ENCODE data around the gene DNASE1L3.

Gene DNASE1L3

GRCh38 chr3:58177747-58178527 lies 32.8 kb downstream of the DNASE1L3 start:
- peak; percentile 0 for DNase-seq

GRCh38 chr3:58176827-58177489 lies 33.8 kb downstream of the DNASE1L3 start:
- no peak for DNase-seq

DNA sequence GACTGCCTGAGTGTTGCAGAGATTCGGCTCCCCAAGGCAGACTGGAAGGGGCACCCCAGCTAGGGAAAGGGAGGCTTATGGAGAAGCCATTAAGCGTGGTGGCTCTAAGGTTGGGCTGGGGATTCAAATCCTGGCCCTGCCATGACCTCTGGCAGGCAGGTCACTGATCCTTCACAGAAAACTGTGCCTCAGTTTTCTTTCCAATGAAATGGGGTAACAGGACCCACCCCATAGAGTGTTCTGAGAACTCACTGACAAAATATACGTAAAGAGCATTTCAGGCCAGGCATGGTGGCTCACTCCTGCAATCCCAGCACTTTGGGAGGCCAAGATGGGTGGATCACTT lies 34.6 kb downstream of the DNASE1L3 start:
- DNase-seq = no peak

DNA sequence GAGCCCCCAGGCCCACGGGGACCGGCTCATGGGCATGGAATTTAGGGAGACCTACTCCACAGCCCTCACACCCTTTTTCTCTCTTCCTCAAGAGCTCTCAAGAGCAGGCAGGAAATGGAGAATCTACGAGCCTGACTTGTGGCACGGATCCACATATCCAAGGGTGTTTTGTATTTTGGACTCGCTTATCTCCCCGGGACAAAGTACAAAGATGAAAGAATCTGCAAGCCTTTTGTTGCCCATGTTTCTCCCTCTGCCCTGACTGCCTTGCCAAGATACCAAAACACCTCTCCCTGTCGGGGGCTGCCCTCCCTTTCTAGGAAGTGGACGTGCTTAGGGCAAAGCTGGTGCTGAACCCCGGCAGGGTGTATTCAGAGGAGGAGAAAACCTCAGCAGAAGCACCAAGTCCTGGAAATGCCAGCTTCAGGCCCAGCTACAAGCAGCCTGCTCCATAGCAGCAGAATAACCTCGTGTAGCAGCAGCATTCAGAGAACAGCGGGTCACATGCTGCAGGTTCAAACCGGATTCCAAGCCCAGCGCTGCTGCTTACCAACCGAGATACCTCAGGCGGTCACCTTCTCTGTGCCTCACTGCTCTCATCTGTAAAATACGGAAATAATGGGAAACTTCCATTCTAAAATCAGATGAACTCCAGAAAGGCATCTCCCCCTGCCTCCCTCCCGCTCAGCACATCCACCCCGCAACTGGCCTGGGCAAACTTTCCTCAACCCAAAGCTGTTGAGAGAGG lies 35.2 kb downstream of the DNASE1L3 start:
- no peak for DNase-seq

- DNase-seq = no peak
These were observed 35.7 kb downstream of the DNASE1L3 start for GRCh38 chr3:58175187-58175436.

DNA sequence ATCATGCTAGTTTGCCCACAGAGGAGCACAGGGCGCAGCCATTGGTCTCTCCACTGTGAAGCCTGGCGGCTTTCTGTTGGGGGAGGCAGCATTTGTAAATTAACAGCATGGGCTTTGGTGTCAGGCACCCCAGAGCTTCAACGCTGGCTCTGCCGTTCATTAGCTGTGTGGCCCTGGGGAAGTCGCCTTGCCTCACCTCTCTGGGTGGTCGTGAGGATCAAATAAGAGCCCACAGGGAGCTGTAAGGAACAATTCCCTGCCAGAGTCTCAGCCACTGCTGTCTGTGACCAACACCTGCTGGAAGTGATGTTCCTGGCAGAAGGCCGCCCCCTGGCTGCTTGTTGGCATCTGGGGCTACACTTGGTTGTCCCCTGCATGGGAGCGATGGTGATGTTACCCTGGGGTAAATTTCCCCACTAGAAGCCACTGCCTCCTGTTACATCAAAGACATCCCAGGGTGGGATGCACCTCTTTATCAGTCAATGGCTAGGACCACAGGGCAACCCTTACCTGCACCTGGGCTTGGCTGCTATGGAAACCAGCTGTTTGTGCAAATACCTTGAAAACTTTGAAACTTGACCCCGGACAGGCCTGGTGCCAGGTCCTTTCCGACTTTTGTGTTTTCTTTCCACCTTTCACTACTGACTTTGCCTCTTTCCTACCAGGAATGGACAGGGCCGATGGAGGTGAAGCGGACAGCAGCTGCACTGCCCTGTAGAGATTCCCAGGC lies 36.9 kb downstream of the DNASE1L3 start:
- peak; percentile 52 for DNase-seq

- peak; percentile 3 for DNase-seq
These were observed 37.6 kb downstream of the DNASE1L3 start for GRCh38 chr3:58173029-58173668.

DNA sequence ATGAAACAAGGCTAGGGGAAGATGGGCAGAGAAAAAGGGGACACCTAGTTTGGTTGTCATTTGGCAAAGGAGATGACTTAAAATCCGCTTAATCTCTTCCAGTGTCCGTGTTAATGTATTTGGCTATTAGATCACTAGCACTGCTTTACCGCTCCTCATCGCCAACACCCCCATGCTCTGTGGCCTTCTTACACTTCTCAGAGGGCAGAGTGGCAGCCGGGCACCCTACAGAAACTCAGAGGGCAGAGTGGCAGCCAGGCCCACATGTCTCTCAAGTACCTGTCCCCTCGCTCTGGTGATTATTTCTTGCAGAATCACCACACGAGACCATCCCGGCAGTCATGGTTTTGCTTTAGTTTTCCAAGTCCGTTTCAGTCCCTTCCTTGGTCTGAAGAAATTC lies 39.6 kb downstream of the DNASE1L3 start:
- DNase-seq = no peak

DNA sequence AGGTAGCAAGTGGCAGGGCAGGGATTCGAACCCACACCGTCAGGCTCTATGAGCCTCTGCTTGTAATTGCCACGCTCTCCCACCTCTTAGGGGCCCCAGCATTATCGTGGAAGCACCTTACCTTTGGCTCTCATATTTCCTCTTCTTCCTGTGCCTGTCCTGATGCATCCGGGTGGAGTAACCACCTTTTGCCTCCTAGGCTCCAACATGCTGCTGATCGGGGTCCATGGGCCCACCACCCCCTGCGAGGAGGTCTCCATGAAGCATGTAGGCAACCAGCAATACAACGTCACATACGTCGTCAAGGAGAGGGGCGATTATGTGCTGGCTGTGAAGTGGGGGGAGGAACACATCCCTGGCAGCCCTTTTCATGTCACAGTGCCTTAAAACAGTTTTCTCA lies 40.4 kb downstream of the DNASE1L3 start:
- no peak for DNase-seq

- no peak for DNase-seq
These were observed 41.4 kb downstream of the DNASE1L3 start for GRCh38 chr3:58169371-58169770.

DNA sequence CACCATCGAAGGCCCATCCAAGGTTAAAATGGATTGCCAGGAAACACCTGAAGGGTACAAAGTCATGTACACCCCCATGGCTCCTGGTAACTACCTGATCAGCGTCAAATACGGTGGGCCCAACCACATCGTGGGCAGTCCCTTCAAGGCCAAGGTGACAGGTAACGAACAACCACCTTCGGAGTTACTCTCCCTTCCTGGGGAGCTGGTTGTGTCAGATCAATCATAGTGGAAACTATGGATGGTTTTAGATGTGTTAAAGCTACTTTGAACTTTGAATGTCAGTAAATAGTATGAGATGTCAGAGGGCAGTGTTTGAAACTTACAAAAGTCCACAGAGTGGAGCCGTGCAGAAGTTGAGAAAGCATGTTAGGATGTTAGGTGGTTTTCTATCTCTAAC lies 42.3 kb downstream of the DNASE1L3 start:
- DNase-seq = no peak

GRCh38 chr3:58167431-58168351 lies 43.1 kb downstream of the DNASE1L3 start:
- DNase-seq = peak; percentile 13

GRCh38 chr3:58164906-58165821 lies 45.6 kb downstream of the DNASE1L3 start:
- DNase-seq = peak; percentile 31

- DNase-seq = peak; percentile 77
These were observed 46.4 kb downstream of the DNASE1L3 start for GRCh38 chr3:58164199-58164879.

DNA sequence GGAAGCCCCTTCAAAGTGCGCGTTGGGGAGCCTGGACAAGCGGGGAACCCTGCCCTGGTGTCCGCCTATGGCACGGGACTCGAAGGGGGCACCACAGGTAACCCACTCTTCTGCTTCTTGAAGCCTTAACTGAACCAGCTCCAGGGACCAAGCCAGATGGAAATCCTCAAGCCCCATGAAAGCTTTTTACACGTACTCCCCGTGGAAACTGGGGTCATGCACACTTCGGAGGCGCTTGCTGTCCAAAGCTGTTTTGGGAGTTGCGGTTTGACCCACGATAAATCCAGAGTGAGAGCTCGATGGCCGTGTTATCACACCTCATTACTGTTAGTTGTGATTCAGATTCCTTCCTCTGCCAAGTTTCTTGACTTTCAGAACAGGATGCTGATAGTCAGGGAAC lies 47.5 kb downstream of the DNASE1L3 start:
- no peak for DNase-seq

DNA sequence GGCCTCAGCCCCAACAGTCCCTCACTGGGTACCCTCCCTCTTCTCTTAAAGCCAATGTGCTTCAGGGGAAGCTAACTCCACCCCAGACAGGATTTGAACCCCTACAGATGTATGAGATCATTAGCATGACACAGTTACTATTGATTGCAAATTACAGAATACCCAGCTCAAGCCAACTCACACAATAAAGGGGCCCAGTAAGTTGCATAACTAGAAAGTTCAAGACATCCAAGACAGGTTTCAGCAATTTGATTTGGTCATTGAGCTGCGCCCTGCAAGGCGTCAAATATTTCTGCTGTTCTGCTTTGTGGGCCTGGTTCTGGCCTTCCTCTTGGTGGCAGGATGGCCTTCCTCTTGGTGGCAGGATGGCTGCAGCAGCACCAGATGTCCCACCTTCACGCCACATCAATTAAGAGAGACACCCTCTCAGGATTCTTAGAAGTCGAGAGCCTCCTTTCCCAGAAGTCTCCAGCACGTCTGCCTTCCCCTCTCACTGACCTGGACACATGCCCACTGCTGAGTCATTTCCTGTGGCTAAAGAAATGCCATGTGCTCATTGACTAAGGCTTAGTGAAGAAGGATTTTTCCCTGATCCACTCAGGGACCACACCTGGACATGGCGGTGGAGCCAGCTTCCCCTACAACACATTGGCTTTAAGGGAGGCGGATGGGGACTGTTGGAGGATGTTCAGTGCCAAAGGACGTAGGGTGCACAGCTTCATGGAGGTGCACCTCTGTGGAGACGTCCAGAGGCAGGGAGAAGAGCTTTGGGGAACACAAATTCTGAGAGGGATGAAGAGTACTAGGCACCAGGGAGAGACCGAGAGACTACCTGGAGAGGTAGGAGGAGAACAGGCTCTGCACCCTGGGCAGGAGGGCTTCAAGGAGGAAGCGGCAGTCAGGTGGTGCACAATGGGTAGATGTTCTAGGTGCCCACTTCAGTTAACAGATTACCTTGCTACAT lies 49.1 kb downstream of the DNASE1L3 start:
- peak; percentile 8 for DNase-seq

DNA sequence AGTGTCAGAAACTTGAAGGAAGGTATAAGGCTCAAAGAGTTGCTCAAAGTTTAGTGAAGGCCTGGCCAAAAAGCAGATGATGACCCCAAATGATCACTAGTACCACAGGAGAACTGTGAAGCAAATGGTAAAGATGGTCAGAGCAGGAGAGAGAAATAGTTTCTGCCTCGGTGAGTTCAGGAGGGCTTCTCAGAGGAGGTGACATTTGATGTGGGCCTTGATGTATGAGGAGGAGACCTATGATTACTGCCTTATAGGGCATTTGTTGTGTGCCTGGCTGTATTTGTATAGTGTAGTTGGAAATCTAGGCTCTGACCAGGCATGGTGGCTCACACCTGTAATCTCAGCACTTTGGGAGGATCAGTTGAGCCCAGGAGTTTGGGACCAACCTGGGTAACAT lies 50.4 kb downstream of the DNASE1L3 start:
- DNase-seq = no peak

GRCh38 chr3:58158442-58159153 lies 52.2 kb downstream of the DNASE1L3 start:
- no peak for DNase-seq
